Measurements from ENCODE around the gene ITGA11.
"Not testable (repeated sequence)": the region's sequence is repeated elsewhere in the genome, so short reads cannot be mapped to it uniquely, and the experiment has no call there.

The ITGA11 gene

DNA sequence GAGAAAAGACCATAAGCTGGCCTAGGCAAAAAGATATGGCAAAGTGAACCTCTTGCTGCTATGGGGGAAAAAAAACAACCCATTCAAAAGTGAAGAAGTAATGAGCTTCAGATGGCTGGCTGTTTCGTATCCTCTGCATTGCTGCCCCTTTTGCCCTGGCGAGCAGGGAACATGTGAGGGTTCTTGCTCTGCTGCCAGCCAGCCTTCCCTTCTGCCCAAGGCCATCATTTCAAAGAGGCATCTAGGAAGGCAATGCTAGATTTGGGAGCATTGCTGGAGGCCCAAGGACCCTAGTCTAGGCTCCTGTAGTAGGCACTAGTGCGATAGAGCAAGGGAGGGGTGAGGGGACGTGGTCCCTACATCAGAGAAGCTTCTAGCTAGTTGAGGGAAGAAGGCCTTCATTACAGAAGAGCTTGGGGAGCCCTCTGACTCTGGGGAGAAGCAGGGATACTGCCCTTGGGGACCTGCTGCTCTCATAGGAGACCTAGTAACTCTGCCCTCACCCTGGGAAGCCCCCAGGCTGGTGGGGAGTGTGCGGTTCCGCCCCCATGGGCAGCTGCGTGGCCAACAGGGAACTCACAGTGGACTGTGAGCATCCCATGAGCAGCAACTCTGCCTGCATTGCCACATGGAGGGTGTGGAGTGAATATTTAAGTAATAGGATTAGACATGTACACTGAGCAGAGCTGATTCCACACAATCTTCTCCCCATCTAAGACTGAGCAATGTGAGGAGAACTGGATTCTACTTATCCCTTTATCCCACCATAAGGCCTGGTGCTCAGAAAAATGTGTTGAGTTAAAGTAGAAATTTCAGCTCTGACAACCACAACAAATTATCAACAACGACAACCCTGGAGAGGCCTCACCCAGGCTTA lies 21.3 kb downstream of the ITGA11 start:
- DNase-seq = no peak

DNA sequence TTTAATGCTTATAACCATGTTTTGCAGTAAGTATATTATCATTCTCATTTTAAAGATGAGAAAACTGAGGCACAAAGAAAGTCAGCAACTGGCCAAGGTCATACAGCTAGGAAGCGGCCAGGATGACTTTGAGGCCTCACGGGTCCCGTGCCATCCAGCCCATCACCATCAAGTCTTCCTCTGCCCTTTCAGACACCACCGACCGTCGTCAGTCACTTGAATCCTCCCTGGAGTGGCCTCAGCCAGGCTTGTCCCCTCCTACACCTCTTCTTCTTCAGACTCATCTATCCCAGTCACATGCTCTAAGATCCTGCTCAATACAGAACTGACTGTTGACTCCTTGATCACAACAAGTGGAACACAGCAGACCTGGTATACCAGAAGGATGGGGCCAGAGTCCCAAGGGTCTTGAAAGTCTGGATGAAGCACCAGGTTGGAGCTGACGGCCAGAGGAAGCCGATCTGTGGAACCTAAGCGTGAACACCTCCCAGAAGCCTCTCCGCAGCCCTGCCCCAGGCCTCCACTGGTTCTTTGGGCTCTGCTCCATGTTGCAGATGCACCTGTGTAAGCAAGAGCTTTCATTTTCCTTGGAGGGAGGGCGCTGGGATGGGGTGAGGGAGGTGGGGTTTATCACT lies 22.1 kb downstream of the ITGA11 start:
- no peak for DNase-seq

DNA sequence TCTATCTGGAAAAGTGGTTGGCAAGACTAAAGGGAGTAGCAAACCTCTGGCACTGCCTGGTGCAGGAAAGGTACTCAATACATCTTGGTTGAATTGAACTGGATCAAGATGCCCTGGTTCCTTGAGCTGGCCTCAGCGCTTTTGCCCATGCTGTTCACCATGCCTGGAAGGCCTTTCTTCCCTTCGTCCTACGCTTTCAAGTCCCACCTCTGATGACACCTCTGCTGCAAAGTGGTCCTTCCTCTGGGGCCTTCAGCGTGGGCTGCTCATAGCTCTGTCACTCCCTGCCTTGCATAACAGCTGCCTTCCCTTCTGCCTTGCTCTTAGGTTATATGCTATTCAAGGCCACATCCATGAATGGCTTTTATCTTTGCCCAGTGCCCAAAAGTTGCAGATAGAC lies 23.0 kb downstream of the ITGA11 start:
- no peak for DNase-seq

DNA sequence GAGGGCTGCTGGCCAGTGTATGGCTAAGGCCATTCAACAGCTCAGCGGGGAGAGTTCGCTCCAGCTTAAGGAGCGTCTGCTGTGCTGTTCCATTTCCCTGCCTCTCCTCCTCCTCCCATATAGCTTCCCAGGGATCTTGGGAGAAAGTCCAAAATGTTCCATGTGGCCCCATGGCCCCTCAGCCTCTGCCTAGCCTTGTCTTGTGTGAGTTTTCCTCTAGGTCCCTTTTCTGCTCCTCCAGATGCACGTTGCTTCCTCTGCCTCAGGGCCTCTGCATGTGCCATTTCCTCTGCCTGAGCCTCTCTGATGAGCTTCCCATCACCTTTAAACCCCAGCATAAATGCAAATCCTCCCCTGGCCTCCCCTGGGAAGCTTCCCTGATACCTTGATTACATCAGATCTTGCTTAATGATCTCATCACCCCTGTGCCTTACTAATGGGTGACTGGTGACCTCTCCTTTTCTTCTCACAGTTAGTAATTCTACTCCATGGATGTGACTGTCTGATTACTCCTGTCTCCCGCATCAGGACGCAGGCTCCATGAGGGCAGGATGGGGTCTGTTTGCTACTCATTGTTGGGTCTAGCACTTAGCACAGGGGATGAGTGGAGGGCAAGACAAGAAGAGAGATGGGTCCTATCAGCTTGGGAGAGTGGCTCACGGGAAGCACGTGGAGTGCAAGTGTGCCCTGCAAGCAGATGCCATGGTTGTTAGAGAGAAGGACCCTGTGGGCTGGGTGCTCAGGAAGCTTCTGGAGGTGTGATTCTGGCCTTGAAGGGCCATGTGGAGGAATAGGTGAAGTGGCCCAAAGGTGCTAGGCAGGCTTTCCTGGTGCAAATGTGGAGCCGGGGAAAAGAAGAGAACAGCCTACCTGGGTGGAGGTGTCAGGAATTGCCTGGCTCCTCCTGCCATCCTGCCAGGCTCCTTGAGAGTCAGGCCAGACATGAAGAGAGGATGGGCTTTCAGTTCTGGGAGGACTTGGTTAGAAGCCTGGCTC lies 23.8 kb downstream of the ITGA11 start:
- no peak for DNase-seq

DNA sequence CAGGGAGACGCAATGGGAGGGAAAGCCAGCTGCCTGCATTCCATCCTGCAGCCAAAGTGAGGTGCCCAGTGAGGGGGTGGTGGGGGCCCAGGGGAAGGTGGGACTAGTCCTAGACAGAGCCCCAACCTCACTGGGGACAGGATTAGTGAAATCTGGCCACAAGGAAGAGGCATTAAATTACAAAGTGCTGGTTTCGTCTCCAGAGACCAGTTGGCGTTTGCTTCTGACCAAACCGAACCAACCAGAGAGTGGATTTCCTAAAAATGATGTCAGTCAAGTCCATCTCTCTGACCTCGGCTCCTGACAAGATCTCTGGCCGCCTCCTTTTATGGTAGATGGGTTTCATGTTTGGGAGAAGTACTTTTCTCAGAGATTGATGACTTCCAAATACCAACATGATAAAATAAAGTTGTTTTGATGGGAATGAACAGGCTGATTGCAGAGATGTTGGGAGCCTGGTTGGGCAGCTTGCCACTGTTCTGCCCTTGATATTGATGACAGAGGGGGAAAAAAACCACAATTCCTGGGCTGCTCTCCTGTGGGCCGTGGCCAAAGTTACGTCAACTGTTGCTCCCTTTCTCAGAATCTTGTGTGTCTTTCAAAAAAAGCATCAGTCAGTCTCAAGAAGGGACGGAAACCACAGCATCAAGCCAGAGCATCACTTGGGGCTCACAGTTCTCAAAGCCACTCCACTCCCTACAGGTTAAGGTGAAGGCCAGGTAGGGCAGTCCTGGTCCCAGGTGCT lies 24.6 kb downstream of the ITGA11 start:
- DNase-seq = no peak

DNA sequence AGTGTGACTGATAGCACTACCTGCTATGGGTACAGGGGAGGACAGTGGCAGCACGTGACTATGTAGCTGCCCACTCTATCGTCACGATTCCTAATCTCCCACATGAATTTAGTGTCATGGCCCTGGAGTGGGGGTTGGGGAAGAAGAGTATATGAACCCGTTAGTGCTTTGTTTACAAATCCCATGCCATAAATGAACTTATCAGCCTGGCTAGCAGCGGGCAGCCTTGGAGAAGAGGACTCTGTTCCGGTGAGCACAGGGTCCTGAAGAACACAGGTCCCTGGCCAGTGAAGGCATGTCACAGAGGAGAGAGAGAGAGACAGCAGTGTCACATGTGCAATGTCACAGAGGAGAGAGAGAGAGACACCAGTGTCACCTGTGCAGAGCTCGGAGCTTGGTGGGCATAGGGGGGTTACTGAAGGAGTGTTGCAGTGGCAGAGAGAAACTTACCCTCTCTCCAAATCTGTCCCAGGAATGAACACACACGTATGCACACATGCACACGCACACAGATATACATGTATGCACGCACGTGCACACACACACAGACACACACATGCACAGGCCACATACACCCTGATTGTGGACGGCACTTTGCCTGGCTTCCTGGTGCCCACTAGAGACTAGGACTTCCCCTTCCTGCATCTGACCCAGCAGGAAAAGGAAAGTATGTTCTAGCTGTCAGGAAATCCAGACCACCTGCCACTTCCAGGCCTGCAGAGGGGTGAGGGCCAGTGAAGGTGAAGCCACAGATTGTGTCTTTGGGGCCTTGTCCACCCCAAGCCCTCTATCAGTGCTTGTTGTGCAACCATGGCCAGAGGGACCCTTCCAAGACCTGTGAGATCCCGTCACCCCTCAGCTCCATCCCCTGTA lies 26.3 kb downstream of the ITGA11 start:
- DNase-seq = no peak

DNA sequence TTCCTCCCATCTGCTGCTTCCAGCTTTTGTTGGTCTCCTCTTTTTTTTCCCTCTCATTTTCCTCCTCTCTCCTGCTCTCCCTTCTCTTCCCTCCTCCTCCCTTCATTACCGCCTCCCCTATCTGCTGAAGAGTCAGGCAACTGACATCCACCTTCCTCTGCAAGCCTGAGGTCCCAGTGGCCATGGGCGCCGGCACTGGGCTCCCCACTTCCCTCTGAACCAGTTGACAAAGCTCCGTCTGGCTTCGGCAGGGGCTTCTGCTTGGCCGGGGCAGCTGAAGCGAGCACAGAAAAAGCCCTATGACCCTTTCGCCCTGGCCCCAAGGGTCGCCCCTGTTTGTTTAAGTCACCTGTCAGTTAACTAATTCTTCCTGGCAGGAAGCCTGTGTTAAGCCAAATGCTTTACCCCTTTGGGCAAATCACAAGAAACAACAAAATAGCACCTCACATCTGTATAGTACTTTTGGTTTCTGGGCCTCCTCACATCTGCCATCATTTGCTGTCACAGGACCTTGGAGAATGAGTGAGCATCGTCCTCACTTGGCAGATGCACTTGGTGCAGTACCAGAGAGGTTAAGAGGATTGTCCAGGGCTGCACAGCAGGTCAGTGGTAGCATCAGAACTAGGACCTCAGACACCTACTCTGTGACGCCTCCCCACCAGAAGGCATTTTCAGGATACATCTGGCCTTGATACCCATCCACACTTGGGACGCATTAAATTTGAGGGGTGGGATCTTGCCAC lies 27.7 kb downstream of the ITGA11 start:
- DNase-seq = no peak

DNA sequence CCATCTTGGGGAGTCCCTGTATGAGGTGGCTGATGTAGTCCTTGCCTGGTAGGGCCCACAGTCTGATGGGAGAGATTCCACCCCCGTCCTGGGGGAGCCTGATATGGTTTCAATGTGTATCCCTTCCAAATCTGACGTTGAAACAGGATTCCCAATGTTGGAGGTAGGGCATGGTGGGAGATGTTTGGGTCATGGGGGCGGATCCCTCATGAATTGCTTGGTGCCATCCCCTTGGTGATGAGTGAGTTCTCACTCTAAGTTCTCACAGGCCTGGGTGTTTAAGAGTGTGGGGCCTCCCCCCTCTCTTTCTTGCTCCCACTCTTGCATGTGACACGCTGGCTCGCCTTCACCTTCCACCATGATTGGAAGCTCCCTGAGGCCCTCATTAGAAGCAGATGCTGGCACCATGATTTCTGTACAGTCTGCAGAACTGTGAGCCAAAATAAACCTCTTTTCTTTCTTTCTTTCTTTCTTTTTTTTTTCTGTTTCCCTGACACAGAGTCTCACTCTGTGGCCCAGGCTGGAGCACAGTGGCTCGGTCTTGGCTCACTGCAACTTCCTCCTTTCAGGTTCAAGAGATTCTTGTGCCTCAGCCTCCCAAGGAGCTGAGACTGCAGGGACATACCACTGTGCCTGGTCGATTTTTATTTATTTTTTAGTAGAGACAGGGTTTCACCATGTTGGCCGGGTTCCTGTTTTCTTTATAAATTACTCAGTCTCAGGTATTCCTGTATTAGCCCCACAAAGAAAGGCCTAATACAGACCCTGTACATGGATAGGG lies 28.6 kb downstream of the ITGA11 start:
- DNase-seq = no peak

DNA sequence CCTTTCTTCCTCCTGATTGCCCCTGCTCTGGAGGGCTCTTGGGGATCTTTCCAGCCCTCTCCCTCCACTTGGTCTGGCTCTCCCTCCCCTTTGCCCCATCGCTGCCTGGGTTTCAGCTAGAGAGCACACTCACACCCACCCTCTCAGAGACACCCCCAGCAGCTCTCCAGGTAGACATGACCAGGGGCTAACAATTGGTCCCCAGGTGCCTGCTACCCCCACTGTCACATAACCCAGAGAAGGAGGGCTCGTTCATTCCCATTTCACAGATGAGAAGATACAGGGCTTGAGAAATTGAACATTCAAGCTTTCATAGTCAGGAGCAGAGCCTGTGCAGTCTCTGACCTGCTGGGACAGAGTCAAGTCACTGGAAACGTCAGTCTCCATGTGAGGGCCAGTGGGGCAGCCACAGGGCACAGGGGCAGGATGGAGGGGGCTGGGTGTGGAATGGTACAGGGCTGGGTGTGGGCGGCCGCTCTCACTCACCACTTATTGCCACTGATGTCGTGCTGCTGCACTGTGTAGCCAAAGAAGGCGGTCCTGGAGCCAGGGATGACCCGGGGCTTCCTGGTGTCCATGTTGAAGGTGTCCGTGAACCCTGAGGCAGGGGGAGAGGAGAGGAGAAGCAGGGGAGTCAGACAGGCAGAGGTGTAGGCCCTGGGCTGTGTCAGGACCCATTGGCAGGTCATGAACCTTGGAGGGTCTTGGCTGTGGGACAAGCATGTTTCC lies 29.4 kb downstream of the ITGA11 start:
- DNase-seq = no peak

DNA sequence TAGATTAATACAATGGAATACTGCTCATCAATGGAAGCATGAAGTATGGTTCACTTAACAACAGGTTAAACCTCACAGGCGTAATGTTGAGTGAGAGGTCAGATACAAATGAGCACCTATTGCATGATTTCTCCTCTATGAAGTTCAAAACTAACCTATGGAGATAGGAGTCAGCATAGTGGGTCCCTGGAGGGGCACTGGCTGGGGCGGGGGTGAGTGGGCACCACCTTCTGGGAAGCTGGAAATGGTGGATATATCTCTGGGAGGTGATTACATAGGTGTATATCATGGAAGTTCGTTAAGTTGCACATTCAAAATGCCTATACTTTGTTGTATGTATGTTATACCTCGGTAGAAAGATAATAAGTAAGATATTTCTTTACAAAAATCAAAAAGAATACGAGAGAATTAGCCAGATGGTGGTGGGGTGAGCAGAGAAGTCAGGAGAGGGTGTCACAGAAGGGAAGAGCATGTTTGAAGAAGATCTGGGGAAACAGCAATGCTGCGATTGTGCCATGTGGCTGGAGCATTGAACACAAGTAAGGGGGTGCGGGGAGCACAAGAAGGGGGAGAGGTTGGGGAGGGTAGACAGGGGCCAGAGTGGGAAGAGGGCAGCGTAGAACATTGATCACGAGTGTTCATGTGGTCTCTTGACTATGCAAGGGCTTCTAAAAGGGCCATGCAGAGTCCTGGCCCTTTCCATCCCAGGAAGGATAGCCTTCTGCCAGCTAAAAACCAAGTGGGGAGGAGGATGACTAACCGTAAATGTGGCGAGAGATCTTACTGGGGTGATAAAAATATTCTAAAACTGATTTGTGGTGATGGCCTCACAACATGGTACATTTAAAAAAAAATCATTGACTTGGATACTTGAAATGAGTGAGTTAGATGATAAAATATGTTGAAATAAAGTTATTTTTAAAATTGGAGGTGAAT lies 30.2 kb downstream of the ITGA11 start:
- no peak for DNase-seq

DNA sequence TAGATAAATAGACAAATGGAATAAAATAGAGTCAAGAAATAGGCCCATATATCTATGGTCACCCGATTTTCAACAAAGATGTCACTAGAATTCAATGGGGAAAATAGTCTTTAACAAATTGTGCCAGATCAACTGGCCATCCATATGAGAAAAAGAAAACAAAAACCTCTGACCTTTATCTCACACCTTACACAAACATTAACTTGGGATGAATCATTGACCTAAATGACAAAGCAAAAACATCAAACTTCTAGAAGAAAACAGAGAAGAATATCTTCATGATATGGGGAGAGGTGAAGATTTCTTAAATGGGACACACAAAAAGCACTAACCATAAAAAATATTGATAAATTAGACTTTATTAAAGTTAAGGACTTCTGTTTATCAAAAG lies 31.9 kb downstream of the ITGA11 start:
- no peak for DNase-seq

DNA sequence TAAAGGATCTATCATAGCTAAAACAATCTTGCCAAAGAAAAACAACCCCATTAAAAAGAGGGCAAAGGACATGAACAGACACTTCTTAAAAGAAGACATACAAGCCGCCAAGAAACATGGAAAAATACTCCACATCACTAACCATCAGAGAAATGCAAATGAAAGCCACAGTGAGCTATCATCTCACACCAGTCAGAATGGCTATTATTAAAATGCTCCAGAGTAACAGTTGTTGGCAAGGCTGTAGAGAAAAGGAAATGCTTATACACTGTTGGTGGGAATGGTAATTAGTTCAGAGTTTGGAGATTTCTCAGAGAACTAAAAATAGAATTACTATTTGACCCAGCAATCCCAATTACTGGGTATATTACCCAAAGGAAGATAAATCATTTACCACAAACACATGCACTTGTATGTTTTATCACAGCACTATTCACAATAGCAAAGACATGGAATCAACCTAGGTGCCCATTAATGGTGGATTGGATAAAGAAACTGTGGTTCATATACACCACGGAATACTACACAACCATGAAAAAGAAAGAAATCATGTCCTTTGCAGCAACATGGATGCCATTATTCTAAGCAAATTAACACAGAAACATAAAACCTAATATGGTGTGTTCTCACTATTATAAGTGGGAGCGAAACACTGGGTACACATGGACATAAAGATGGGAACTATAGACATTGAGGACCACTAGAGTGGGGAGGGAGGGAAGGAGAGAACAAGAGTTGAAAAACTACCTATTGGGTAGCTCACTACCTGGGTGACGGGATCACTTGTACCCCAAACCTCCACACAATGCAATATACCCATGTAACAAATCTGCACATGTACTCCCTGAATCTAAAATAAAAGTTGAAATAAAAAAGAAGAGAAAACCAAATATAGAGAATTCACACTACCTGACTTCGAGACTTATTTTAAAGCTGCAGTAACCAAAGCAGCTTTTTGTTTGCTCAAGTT lies 32.6 kb downstream of the ITGA11 start:
- DNase-seq = no peak

DNA sequence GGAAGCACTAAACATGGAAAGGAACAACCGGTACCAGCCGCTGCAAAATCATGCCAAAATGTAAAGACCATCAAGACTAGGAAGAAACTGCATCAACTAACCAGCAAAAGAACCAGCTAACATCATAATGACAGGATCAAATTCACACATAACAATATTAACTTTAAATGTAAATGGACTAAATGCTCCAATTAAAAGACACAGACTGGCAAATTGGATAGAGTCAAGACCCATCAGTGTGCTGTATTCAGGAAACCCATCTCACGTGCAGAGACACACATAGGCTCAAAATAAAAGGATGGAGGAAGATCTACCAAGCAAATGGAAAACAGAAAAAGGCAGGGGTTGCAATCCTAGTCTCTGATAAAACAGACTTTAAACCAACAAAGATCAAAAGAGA lies 34.0 kb downstream of the ITGA11 start:
- DNase-seq = not testable (repeated sequence)

DNA sequence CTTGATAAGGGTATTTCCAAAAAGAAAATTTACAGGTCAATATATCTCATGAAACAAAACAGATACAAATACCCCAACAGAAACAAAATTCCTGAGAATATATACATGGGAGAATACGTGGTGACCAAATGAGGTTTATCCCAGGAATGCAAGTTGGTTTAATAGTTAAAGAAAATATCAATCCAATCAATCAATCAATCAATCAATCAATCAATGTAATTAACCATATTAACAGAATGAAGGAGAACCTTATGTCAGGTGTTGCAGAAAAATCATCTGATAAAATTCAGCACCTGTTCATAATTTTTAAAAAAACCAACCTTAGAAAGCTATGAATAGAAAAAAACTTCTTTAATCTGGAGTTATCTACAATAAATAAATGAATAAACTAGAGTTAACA lies 35.9 kb downstream of the ITGA11 start:
- DNase-seq = no peak

DNA sequence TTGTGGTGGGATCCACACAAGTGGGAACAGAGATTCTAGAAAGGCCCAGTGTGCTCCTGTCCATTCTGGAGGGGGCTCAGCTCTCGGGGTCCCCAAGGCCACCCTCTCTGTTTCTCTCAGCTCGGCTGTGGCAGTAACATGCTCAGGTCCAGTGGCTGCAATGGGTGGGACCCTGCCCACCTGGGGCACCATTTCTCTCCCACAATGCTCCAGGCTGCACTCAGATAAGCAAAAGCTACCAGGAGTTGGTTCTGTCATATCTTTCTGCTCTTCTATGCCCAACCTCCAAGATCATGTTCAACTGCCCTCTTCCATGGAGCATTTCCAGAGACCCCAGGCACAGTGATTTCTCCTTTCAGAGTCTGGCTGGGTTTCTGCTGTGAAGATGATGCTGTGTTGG lies 40.8 kb downstream of the ITGA11 start:
- no peak for DNase-seq

DNA sequence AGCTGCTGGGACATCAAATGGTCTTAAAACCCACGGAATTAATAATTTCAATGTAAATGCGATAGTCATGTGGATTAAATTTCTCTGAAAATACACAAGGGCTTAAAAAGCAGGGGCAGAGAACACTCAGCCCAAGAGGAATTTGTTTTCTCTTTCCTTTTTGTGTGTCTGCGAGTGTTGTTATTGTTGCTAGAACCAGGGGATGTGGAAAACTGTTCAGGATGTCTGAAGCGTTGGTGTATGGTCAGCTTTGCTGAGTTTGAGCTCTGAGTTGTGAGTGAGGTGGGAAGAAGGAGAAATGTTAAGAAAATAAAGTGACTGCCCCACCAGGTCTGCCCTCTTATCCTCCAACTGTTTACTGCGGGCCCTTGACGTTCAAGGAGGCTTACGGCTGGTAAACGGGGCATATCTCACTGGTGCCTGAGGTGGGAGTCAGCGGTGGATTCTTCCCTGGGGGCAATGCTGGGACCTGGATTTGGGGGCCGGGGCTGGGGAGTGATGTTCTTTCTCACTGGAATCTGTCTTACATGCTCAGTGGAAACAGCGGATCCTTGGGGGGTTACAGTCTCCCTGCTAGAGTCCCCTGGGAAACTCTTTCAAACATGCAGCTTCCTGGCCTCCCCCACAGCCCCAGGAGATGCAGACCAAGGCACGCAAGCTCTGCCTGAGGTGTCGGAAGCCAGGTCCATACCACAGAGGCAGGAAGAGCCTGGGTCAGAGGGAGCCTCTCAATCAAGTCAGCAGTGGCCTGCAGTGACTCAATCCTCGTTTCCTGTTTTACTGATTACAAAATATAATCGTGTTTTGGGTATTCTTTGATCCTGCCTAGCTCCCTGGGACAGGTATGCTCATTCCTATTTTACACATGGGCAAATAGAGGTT lies 41.8 kb downstream of the ITGA11 start:
- no peak for DNase-seq
